K562 (cell line): ENCODE results near the gene DBNDD2. TPM values are rescaled to one million over a fixed set of nuclear protein-coding genes. Genes with fewer than 3 reads are reported as not detected.

Experiments
- ATAC-seq: fragments of 200-7000 bp; cut with Tn5 transposase; 3 replicates; pipeline ENCODE4 v1.9.1; 2020; ENCODE audit warnings: moderate library complexity
- BruUV-seq: library from RNA; stranded (reverse); fragments of 400-500 nt; replicated peaks from 2 replicates; lab custom pipeline; 2021; lab: Mats Ljungman, UMichigan
- CTCF ChIA-PET: fragments of 300-600 bp; formaldehyde crosslinking; extraction: SDS; loops from one replicate; lab custom pipeline; 2021; ENCODE audit warnings: low intra/inter-chr PET ratio; lab: Yijun Ruan, JAX
- POLR2A ChIA-PET: fragments of 300-600, 350-650 bp; sonication (Branson Sonifier 250); formaldehyde crosslinking; extraction: SDS; loops from one replicate; lab custom pipeline; 2021; ENCODE audit warnings: antibody characterized with exemption, inconsistent platforms; lab: Yijun Ruan, JAX
- DNase-seq, 4 experiments: peaks; one replicate each; pipeline versions ENCODE4 v3.0.0 to v3.0.0-alpha.2; 2011 to 2018; ENCODE audit warnings: low spot score in 3 of 4, mixed read lengths in 3 of 4; ENCODE audit errors: extremely low read depth in 1 of 4
- FAIRE-seq: peaks from 2 replicates; lab custom pipeline; 2011; peaks lifted over from hg19 to GRCh38; lab: Jason Lieb, UNC
- H2AFZ ChIP-seq: 2 replicates; pipeline ENCODE4 v1.6.0; 2011; ENCODE audit warnings: low read depth, low read length, control low read depth, inconsistent platforms
- H3K27ac ChIP-seq: fragments of 200-600 bp; 3 replicates; pipeline ENCODE4 v1.8.0; 2011; ENCODE audit warnings: low read depth, mild to moderate bottlenecking, control low read depth, inconsistent platforms, low read length, moderate library complexity, mixed read lengths; ENCODE audit errors: extremely low read depth
- H3K27me3 ChIP-seq, 2 experiments: fragments of 300-600 bp in 1 of 2; 2 replicates in 1 of 2; 3 replicates in 1 of 2; pipeline versions ENCODE4 v1.6.0 to v1.8.0; 2011; ENCODE audit warnings: inconsistent platforms in 2 of 2, low read length in 2 of 2, mild to moderate bottlenecking in 1 of 2, mixed read lengths in 1 of 2, moderate library complexity in 1 of 2; ENCODE audit not compliant: control insufficient read depth in 2 of 2, insufficient read depth in 2 of 2
- H3K36me3 ChIP-seq: fragments of 300-600 bp; 3 replicates; pipeline ENCODE4 v1.8.0; 2011; ENCODE audit warnings: mild to moderate bottlenecking, low read length, inconsistent platforms; ENCODE audit not compliant: control insufficient read depth, insufficient read depth
- H3K4me1 ChIP-seq, 2 experiments: fragments of 200-600 bp in 1 of 2; replicated peaks in 1 of 2; 2 replicates in 1 of 2; 3 replicates in 1 of 2; pipeline versions ENCODE4 v1.5.1 to v1.8.0; 2011; ENCODE audit warnings: inconsistent platforms in 2 of 2, low read length in 2 of 2, mild to moderate bottlenecking in 1 of 2, mixed read lengths in 1 of 2, moderate library complexity in 1 of 2; ENCODE audit not compliant: control insufficient read depth in 2 of 2, insufficient read depth in 2 of 2
- H3K4me2 ChIP-seq: 2 replicates; pipeline ENCODE4 v1.6.1; 2011; ENCODE audit warnings: low read length, control low read depth, inconsistent platforms, mixed read lengths; ENCODE audit not compliant: insufficient read depth
- H3K4me3 ChIP-seq: fragments of 200-600 bp; sonication (generic), shearing (Covaris generic); 2 replicates; pipeline ENCODE4 v1.5.1; 2016; ENCODE audit warnings: control low read depth, inconsistent platforms
- H3K79me2 ChIP-seq: fragments of 200-600 bp; 3 replicates; pipeline ENCODE4 v1.8.0; 2011; ENCODE audit warnings: low read length, inconsistent platforms; ENCODE audit not compliant: control insufficient read depth, insufficient read depth
- H3K9ac ChIP-seq, 2 experiments: 2 replicates each; pipeline versions ENCODE4 v1.6.0 to v1.6.1; 2011; ENCODE audit warnings: low read depth in 2 of 2, low read length in 2 of 2, control low read depth in 1 of 2, inconsistent platforms in 1 of 2, mild to moderate bottlenecking in 1 of 2, mixed read lengths in 1 of 2; ENCODE audit not compliant: insufficient read depth in 1 of 2
- H3K9me1 ChIP-seq: one replicate; pipeline ENCODE4 v1.6.0; 2011; ENCODE audit warnings: inconsistent platforms, mild to moderate bottlenecking, low read length, moderate library complexity; ENCODE audit not compliant: control insufficient read depth, insufficient read depth
- H3K9me3 ChIP-seq: replicated peaks from 2 replicates; pipeline ENCODE4 v1.5.1; 2011; ENCODE audit warnings: low read depth, low read length, inconsistent platforms; ENCODE audit not compliant: control insufficient read depth, insufficient read depth
- H4K20me1 ChIP-seq: replicated peaks from 2 replicates; pipeline ENCODE4 v1.6.1; 2011; ENCODE audit warnings: low read length, inconsistent platforms, mixed read lengths; ENCODE audit not compliant: control insufficient read depth, insufficient read depth
- CREB1 ChIP-seq, 2 experiments: sonication (generic) in 1 of 2; formaldehyde crosslinking in 1 of 2; IDR thresholded peaks; 2 replicates each; pipeline versions ENCODE4 v1.6.1 to v1.8.0; 2012 to 2022; ENCODE audit warnings: inconsistent platforms in 1 of 2, mild to moderate bottlenecking in 1 of 2, missing genetic modification reagents in 1 of 2, moderate library complexity in 1 of 2
- DPF2 ChIP-seq: fragments of 450-650 bp; IDR thresholded peaks from 2 replicates; pipeline ENCODE4 v1.6.1; 2016
- GABPA ChIP-seq: fragments of 200-800 bp; sonication (Bioruptor generic); conservative IDR thresholded peaks from 2 replicates; pipeline ENCODE4 v1.6.1; 2016; ENCODE audit warnings: low read depth, missing genetic modification characterization, missing compliant biosample characterization
- HOXB6 ChIP-seq: fragments of 250-450 bp; sonication (Bioruptor Pico); IDR thresholded peaks from 2 replicates; pipeline ENCODE4 v1.5.1; 2022; ENCODE audit warnings: mild to moderate bottlenecking, borderline replicate concordance
- KAT7 ChIP-seq: sonication (generic); formaldehyde crosslinking; IDR thresholded peaks from 2 replicates; pipeline ENCODE4 v1.8.0; 2022; ENCODE audit warnings: missing genetic modification reagents, mild to moderate bottlenecking, borderline replicate concordance
- MIER1 ChIP-seq: fragments of 450-650 bp; IDR thresholded peaks from 2 replicates; pipeline ENCODE4 v1.6.1; 2016; ENCODE audit warnings: antibody characterized with exemption, mild to moderate bottlenecking, low read depth
- MTA1 ChIP-seq: fragments of 450-650 bp; IDR thresholded peaks from 2 replicates; pipeline ENCODE4 v1.6.1; 2017; ENCODE audit warnings: borderline replicate concordance
- NFE2 ChIP-seq: IDR thresholded peaks from 2 replicates; pipeline ENCODE4 v1.6.1; 2014; ENCODE audit warnings: antibody characterized with exemption, low read depth
- NRF1 ChIP-seq, 2 experiments: fragments of 450-650 bp; IDR thresholded peaks in 1 of 2; conservative IDR thresholded peaks in 1 of 2; 2 replicates each; pipeline ENCODE4 v1.6.1; 2014; ENCODE audit warnings: mild to moderate bottlenecking in 2 of 2
- PHTF2 ChIP-seq: fragments of 250-450 bp; sonication (Bioruptor Pico); IDR thresholded peaks from 2 replicates; pipeline ENCODE4 v1.5.0; 2021; ENCODE audit warnings: mild to moderate bottlenecking
- SIN3B ChIP-seq: fragments of 450-650 bp; IDR thresholded peaks from 2 replicates; pipeline ENCODE4 v1.6.1; 2017; ENCODE audit warnings: low read depth, mild to moderate bottlenecking, moderate library complexity
- SMARCA5 ChIP-seq: fragments of 450-650 bp; IDR thresholded peaks from 2 replicates; pipeline ENCODE4 v1.6.1; 2016
- SRF ChIP-seq, 2 experiments: fragments of 250-450, 450-650 bp in 1 of 2; sonication (Bioruptor Pico) in 1 of 2; sonication (generic) in 1 of 2; formaldehyde crosslinking; IDR thresholded peaks; 2 replicates each; pipeline versions ENCODE4 v1.5.0 to v1.5.1; 2020 to 2022; ENCODE audit warnings: mild to moderate bottlenecking in 1 of 2, missing genetic modification reagents in 1 of 2
- U2AF1 ChIP-seq: fragments of 200-400 bp; formaldehyde crosslinking; optimal IDR thresholded peaks from 2 replicates; pipeline ENCODE3; 2017; ENCODE audit warnings: mild to moderate bottlenecking, low read depth, low read length, moderate library complexity
- XRCC3 ChIP-seq: fragments of 450-650 bp; IDR thresholded peaks from 2 replicates; pipeline ENCODE4 v1.6.1; 2017; ENCODE audit warnings: mild to moderate bottlenecking, moderate library complexity
- ZNF586 ChIP-seq: fragments of 450-650 bp; formaldehyde crosslinking; conservative IDR thresholded peaks from 2 replicates; pipeline ENCODE4 v1.4.0; 2020; ENCODE audit warnings: mild to moderate bottlenecking, moderate library complexity
- WGBS: fragments of 100-300 bp; shearing (Covaris generic); methylation state at CpG from one replicate; pipeline ENCODE4 v1.1.6; 2016; ENCODE audit warnings: low coverage, mixed read lengths; ENCODE audit not compliant: insufficient coverage; ENCODE audit errors: missing lambda C conversion rate; 5-methylcytosine and 5-hydroxymethylcytosine counted together
- in situ Hi-C: fragments of 300-500 bp; cut with MboI; formaldehyde crosslinking; loops from 4 replicates; pipeline ENCODE4 v1.15.0; 2018; ENCODE audit warnings: inconsistent platforms, mixed read lengths
- intact Hi-C: fragments of 100-400 bp; cut with micrococcal nuclease; formaldehyde crosslinking; loops from 2 replicates; pipeline ENCODE4 v1.14.2; 2022
- polyA plus RNA-seq, 8 experiments: library from polyadenylated mRNA; depleted of rRNA in 4 of 8; stranded (reverse) in 5 of 8; unstranded in 3 of 8; fragments of >200 nt; fragmentation: Nextera tagmentation in 2 of 8; fragmentation: Illumina TruSeq in 1 of 8; extraction: Ambion mirVana in 2 of 8; extraction: Trizol in 1 of 8; gene quantifications; 2 replicates each; pipeline versions ENCODE4 v1.2.1 to v1.2.3, GENCODE V29; 2011 to 2014; ENCODE audit warnings: inconsistent platforms in 1 of 8, missing spikeins in 1 of 8
- total RNA-seq, 7 experiments: library from RNA; depleted of rRNA in 6 of 7; stranded (reverse); fragments of >200 nt in 6 of 7; fragmentation: Illumina TruSeq in 2 of 7; extraction: Trizol in 2 of 7; gene quantifications; 2 replicates each; pipeline versions ENCODE4 v1.2.1 to v1.2.3, GENCODE V29; 2011 to 2021; ENCODE audit warnings: low replicate concordance in 1 of 7
- TF ChIP-seq, protein P1 (sequence below): IDR thresholded peaks from 3 replicates; pipeline ENCODE4 v1.6.1; 2011; ENCODE audit warnings: borderline replicate concordance, mild to moderate bottlenecking, moderate library complexity; ENCODE audit not compliant: insufficient read length; ENCODE audit errors: extremely low read depth
- TF ChIP-seq, protein P2 (sequence below): IDR thresholded peaks from 2 replicates; pipeline ENCODE4 v1.6.1; 2014; ENCODE audit warnings: antibody characterized with exemption

The DBNDD2 gene
- total and polyA plus RNA-seq, 9 of the 15 experiments (the other 6 are each of a cell fraction or from before 2014, with no cell fraction given) = 12.8 to 64.0 (median 35.8) TPM

GRCh38 chr20:45407067-45407745, 883 bp upstream of the DBNDD2 start:
- Histone ChIP-seq H3K4me3 (peak overlapping the region; percentile 70), H2AFZ (peak overlapping the region; percentile 96), H3K36me3 (peaks cover 19% of the 10 kb centered on the region), H3K79me2 (peaks cover 17% of the 10 kb centered on the region; the same call in 2 of the 3 replicates), H3K27me3 (no peaks in the 10 kb centered on the region; a peak in 1 of 5 replicates), H3K4me2 (peak overlapping the region; percentile 90), H3K27ac (peak overlapping the region; percentile 61; the same call in 1 of the 3 replicates), H3K9me1 (no peaks in the 10 kb centered on the region), H3K4me1 (peaks cover 23 to 25% of the 10 kb centered on the region in 2 experiments; a peak in 4 of 5 replicates), H3K9ac (peak overlapping the region; percentile 72 to 89; a peak in 3 of 4 replicates), H4K20me1 (no peaks in the 10 kb centered on the region), H3K9me3 (no peaks in the 10 kb centered on the region)
- in situ Hi-C loops (no loop called here), intact Hi-C loops (no loop called here)
- DNase-seq (peak; percentile 25 to 52 (median 42)), FAIRE-seq (no peak), ATAC-seq (peak; percentile 59)
- ChIA-PET POLR2A (interaction anchor here (0.6 to 1.5 kb wide), 5 partner anchors 9 to 36 kb away, joined by 3 to 9 read pairs (median 3); partner anchors contain the start of gene PIGT), CTCF (no interaction called here)
- BruUV-seq = TSS peak; percentile 38
- WGBS = 24% methylated on average over 24 of the region's 30 CpGs
- TF ChIP-seq DPF2 (no peak), CREB1 (IDR thresholded peaks at IDR 0.05) (no peak), CREB1 (CRISPR knock-in tag; IDR thresholded peaks at IDR 0.05) (0 out of 2 replicates have a peak, but pooled peaks have one; percentile 22), KAT7 (CRISPR knock-in tag) (peak; percentile 59; the same call in 1 of the 2 replicates), SRF (CRISPR knock-in tag; IDR thresholded peaks at IDR 0.05) (no peak), PHTF2 (CRISPR knock-in tag) (no peak), NFE2 (no peak), MIER1 (no peak), MTA1 (no peak), GABPA (tag) (no peak), XRCC3 (no peak), ZNF586 (CRISPR knock-in tag) (no peak), SIN3B (no peak), SMARCA5 (no peak), NRF1 (conservative IDR thresholded peaks at IDR 0.05 in 1 of 2, IDR thresholded peaks at IDR 0.05 in 1 of 2) (no peak), U2AF1 (no peak), HOXB6 (CRISPR knock-in tag) (no peak)
- TF ChIP-seq, protein P1, sequence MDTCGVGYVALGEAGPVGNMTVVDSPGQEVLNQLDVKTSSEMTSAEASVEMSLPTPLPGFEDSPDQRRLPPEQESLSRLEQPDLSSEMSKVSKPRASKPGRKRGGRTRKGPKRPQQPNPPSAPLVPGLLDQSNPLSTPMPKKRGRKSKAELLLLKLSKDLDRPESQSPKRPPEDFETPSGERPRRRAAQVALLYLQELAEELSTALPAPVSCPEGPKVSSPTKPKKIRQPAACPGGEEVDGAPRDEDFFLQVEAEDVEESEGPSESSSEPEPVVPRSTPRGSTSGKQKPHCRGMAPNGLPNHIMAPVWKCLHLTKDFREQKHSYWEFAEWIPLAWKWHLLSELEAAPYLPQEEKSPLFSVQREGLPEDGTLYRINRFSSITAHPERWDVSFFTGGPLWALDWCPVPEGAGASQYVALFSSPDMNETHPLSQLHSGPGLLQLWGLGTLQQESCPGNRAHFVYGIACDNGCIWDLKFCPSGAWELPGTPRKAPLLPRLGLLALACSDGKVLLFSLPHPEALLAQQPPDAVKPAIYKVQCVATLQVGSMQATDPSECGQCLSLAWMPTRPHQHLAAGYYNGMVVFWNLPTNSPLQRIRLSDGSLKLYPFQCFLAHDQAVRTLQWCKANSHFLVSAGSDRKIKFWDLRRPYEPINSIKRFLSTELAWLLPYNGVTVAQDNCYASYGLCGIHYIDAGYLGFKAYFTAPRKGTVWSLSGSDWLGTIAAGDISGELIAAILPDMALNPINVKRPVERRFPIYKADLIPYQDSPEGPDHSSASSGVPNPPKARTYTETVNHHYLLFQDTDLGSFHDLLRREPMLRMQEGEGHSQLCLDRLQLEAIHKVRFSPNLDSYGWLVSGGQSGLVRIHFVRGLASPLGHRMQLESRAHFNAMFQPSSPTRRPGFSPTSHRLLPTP = no peak
- TF ChIP-seq, protein P2, sequence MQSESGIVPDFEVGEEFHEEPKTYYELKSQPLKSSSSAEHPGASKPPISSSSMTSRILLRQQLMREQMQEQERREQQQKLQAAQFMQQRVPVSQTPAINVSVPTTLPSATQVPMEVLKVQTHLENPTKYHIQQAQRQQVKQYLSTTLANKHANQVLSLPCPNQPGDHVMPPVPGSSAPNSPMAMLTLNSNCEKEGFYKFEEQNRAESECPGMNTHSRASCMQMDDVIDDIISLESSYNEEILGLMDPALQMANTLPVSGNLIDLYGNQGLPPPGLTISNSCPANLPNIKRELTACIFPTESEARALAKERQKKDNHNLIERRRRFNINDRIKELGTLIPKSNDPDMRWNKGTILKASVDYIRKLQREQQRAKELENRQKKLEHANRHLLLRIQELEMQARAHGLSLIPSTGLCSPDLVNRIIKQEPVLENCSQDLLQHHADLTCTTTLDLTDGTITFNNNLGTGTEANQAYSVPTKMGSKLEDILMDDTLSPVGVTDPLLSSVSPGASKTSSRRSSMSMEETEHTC = no peak
